Stimulated activated CD8-positive, alpha-beta memory T cell treated with anti-CD3 and anti-CD28 coated beads, Interleukin-7, amount 100 ng/mL, for 48 hours (primary cell): ENCODE measurements around the gene KCTD2.

ENCODE experiments used
- DNase-seq, 2 donors: peaks; one replicate each; pipeline ENCODE4 v3.0.0-alpha.2; 2020; ENCODE audit warnings: low read depth in 1 of 2; ENCODE audit errors: extremely low read depth in 1 of 2

KCTD2 gene

GRCh38 chr17:75075597-75076336, 28.7 kb downstream of the KCTD2 start:
- no peak for DNase-seq

GRCh38 chr17:75077072-75077495, 30.1 kb downstream of the KCTD2 start:
- DNase-seq = no peak

GRCh38 chr17:75077496-75078283, 30.7 kb downstream of the KCTD2 start:
- no peak for DNase-seq

- no peak for DNase-seq
These were observed 31.4 kb downstream of the KCTD2 start for GRCh38 chr17:75078284-75079022.

- DNase-seq = no peak
These were observed 32.0 kb downstream of the KCTD2 start for GRCh38 chr17:75079023-75079373.

- DNase-seq = no peak
These were observed 34.9 kb downstream of the KCTD2 start for GRCh38 chr17:75081611-75082540.

GRCh38 chr17:75082683-75083082, 35.7 kb downstream of the KCTD2 start:
- no peak for DNase-seq

GRCh38 chr17:75084039-75084660, 37.1 kb downstream of the KCTD2 start:
- DNase-seq = no peak

GRCh38 chr17:75086496-75087181, 39.6 kb downstream of the KCTD2 start:
- DNase-seq = no peak

- DNase-seq = no peak
These were observed 40.1 kb downstream of the KCTD2 start for GRCh38 chr17:75087182-75087557.

- DNase-seq = no peak
These were observed 40.8 kb downstream of the KCTD2 start, which contains the start of gene SLC16A5 for GRCh38 chr17:75087558-75088453. Gene SLC16A5 (plus strand): TSS chr17:75087954. CDS start chr17:75093637, 5,683 bp downstream.

GRCh38 chr17:75088465-75089417, 41.7 kb downstream of the KCTD2 start:
- no peak for DNase-seq

- no peak for DNase-seq
These were observed 44.1 kb downstream of the KCTD2 start for GRCh38 chr17:75090871-75091854.

- DNase-seq = no peak
These were observed 44.9 kb downstream of the KCTD2 start for GRCh38 chr17:75091855-75092327.

- DNase-seq = no peak
These were observed 46.6 kb downstream of the KCTD2 start for GRCh38 chr17:75093548-75094158.
